GM12874 (cell line): Measurements from ENCODE around the gene ZNF532.

Experiments
- CTCF ChIP-seq: IDR thresholded peaks from 2 replicates; pipeline ENCODE4 v1.5.1; 2011; ENCODE audit warnings: low read depth, mild to moderate bottlenecking, control low read depth, low read length, moderate library complexity; ENCODE audit not compliant: insufficient read depth

Gene ZNF532

GRCh38 chr18:58861861-58862301 lies 2.8 kb upstream of the ZNF532 start:
- no peak for TF ChIP-seq CTCF

- TF ChIP-seq CTCF, result no peak
These were observed 2.3 kb upstream of the ZNF532 start for GRCh38 chr18:58862356-58862755.

- no peak for TF ChIP-seq CTCF
These were observed 1.7 kb upstream of the ZNF532 start for GRCh38 chr18:58862851-58863538.

- no peak for TF ChIP-seq CTCF
These were observed 1.0 kb upstream of the ZNF532 start for GRCh38 chr18:58863539-58864145.

GRCh38 chr18:58865033-58865590 lies 435 bp downstream of the ZNF532 start:
- TF ChIP-seq CTCF, result no peak

- TF ChIP-seq CTCF, result no peak
These were observed 1.0 kb downstream of the ZNF532 start for GRCh38 chr18:58865701-58866065.

- TF ChIP-seq CTCF, result no peak
These were observed 1.5 kb downstream of the ZNF532 start for GRCh38 chr18:58866066-58866772.
